Measurements from ENCODE around the gene SYNCRIP. TPM values are rescaled to one million over a fixed set of nuclear protein-coding genes. Genes with fewer than 3 reads are reported as not detected.
"Not testable (repeated sequence)": the region's sequence is repeated elsewhere in the genome, so short reads cannot be mapped to it uniquely, and the experiment has no call there.

The SYNCRIP gene
- total RNA-seq, 1 experiment from 2014 or later, result 221 TPM

DNA sequence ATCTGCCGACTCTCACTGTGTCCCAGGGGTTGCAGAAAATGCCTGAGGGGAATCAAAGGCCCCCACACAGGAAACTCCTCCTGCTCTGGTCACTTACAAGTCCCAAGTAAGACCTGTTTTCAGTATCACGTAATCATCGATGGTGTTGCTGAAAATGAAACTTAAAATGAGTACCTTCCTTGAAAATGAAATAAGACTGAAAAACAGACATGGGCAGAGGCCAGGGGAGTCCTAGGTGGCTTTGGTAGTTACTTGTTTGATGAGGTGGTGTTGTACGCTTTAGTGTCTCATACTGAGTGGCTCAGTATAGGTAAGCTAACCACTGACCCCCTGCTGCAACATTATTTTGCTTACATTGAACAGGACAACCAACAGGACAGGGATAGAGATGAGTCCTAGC is 43.0 kb upstream of the SYNCRIP start:
- no peak overlapping the region for H3K27ac ChIP-seq (ENCODE audit: low read depth, low read length, poor library complexity, severe bottlenecking)
- intact Hi-C loops (cut with micrococcal nuclease; ENCODE audit: unreplicated experiment), result no loop called here
- H3K9me3 ChIP-seq (ENCODE audit: low read depth, low read length, poor library complexity, severe bottlenecking), result no peaks in the 10 kb centered on the region
- H3K4me3 ChIP-seq (ENCODE audit: low read depth, low read length, poor library complexity, severe bottlenecking), result no peak overlapping the region
- H3K36me3 ChIP-seq (ENCODE audit: insufficient read depth, low read length, poor library complexity, severe bottlenecking), result no peaks in the 10 kb centered on the region
- POLR2A ChIA-PET (ENCODE audit: low non-redundant PET), result no interaction called here
- no peak for TF ChIP-seq EZH2 (IDR thresholded peaks at IDR 0.05; ENCODE audit: borderline replicate concordance, low read depth, low read length, poor library complexity, severe bottlenecking)
- TF ChIP-seq, protein P1, sequence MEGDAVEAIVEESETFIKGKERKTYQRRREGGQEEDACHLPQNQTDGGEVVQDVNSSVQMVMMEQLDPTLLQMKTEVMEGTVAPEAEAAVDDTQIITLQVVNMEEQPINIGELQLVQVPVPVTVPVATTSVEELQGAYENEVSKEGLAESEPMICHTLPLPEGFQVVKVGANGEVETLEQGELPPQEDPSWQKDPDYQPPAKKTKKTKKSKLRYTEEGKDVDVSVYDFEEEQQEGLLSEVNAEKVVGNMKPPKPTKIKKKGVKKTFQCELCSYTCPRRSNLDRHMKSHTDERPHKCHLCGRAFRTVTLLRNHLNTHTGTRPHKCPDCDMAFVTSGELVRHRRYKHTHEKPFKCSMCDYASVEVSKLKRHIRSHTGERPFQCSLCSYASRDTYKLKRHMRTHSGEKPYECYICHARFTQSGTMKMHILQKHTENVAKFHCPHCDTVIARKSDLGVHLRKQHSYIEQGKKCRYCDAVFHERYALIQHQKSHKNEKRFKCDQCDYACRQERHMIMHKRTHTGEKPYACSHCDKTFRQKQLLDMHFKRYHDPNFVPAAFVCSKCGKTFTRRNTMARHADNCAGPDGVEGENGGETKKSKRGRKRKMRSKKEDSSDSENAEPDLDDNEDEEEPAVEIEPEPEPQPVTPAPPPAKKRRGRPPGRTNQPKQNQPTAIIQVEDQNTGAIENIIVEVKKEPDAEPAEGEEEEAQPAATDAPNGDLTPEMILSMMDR (conservative IDR thresholded peaks at IDR 0.05; ENCODE audit: low read depth, low read length), result no peak
- CTCF ChIA-PET, result no interaction called here
- no peaks in the 10 kb centered on the region for H3K4me1 ChIP-seq (ENCODE audit: insufficient read depth, low read length, poor library complexity, severe bottlenecking)
- H3K27me3 ChIP-seq (replicated peaks; ENCODE audit: insufficient read depth, low read depth, low read length, poor library complexity), result no peaks in the 10 kb centered on the region
- BruUV-seq (replicated peaks), result no TSS peak
- DNase-seq (ENCODE audit: low spot score), result no peak

DNA sequence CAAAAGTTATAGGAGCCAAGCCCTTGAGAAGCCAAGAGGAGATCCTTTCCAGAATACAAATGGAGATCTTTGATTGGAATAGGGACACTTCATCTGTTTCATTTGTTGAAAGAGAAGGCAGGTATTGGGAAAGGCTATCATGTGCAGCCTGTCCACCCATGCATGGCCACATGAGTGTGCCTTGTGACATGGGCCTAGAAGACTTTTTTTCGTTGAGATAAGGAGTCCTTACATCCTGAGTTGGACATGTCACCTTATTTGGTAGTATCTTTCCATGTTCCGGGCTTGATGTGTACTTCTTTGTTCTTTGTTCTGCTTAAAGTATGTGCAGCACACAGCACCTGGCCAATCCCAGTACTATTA is 42.1 kb upstream of the SYNCRIP start:
- no peak for TF ChIP-seq EZH2 (IDR thresholded peaks at IDR 0.05; ENCODE audit: borderline replicate concordance, low read depth, low read length, poor library complexity, severe bottlenecking)
- TF ChIP-seq, protein P1 (conservative IDR thresholded peaks at IDR 0.05; ENCODE audit: low read depth, low read length), result no peak
- H3K36me3 ChIP-seq (ENCODE audit: insufficient read depth, low read length, poor library complexity, severe bottlenecking), result no peaks in the 10 kb centered on the region
- ChIA-PET CTCF (no interaction called here), POLR2A (ENCODE audit: low non-redundant PET) (no interaction called here)
- H3K27me3 ChIP-seq (replicated peaks; ENCODE audit: insufficient read depth, low read depth, low read length, poor library complexity), result no peaks in the 10 kb centered on the region
- H3K27ac ChIP-seq (ENCODE audit: low read depth, low read length, poor library complexity, severe bottlenecking), result no peak overlapping the region
- no peaks in the 10 kb centered on the region for H3K9me3 ChIP-seq (ENCODE audit: low read depth, low read length, poor library complexity, severe bottlenecking)
- no peak for DNase-seq (ENCODE audit: low spot score)
- BruUV-seq (replicated peaks), result no TSS peak
- no peak overlapping the region for H3K4me3 ChIP-seq (ENCODE audit: low read depth, low read length, poor library complexity, severe bottlenecking)
- H3K4me1 ChIP-seq (ENCODE audit: insufficient read depth, low read length, poor library complexity, severe bottlenecking), result no peaks in the 10 kb centered on the region
- intact Hi-C loops (cut with micrococcal nuclease; ENCODE audit: unreplicated experiment), result no loop called here

DNA sequence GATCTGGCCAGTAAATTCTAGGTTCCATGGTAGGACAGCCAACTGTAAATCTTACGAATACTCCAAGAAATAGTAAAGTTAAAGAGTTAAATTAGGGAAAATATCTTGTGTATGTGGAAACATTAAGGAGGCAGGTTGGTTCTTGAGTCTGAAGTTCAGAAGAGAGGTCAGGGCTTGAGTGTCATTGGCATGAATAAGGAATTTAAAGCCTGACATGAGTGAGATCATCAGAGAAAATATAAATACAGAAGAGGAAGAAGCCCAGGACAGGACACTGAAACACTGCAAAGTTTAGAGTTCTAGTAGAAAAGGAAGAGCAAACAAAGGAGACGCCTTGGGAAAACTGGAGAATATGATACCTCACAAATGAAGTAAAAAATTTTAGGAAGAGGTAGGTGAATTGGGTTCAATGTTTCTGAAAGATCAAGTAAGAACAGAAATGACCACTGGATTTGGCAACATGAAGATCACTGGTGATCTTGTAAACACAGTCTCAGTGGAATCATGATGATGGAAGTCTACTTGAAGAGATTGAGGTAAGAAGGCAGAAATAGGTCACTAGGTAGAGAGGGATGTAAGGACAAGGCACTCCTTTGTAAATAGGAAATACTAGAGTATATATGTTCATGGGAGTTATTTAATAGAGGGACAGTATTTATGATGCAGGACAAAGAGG is 41.6 kb upstream of the SYNCRIP start:
- H3K9me3 ChIP-seq (ENCODE audit: low read depth, low read length, poor library complexity, severe bottlenecking), result no peaks in the 10 kb centered on the region
- BruUV-seq (replicated peaks), result no TSS peak
- intact Hi-C loops (cut with micrococcal nuclease; ENCODE audit: unreplicated experiment), result no loop called here
- TF ChIP-seq, protein P1 (conservative IDR thresholded peaks at IDR 0.05; ENCODE audit: low read depth, low read length), result no peak
- no peak for TF ChIP-seq EZH2 (IDR thresholded peaks at IDR 0.05; ENCODE audit: borderline replicate concordance, low read depth, low read length, poor library complexity, severe bottlenecking)
- H3K4me1 ChIP-seq (ENCODE audit: insufficient read depth, low read length, poor library complexity, severe bottlenecking), result no peaks in the 10 kb centered on the region
- no peak for DNase-seq (ENCODE audit: low spot score)
- H3K36me3 ChIP-seq (ENCODE audit: insufficient read depth, low read length, poor library complexity, severe bottlenecking), result no peaks in the 10 kb centered on the region
- POLR2A ChIA-PET (ENCODE audit: low non-redundant PET), result no interaction called here
- no peaks in the 10 kb centered on the region for H3K27me3 ChIP-seq (replicated peaks; ENCODE audit: insufficient read depth, low read depth, low read length, poor library complexity)
- no peak overlapping the region for H3K4me3 ChIP-seq (ENCODE audit: low read depth, low read length, poor library complexity, severe bottlenecking)
- no peak overlapping the region for H3K27ac ChIP-seq (ENCODE audit: low read depth, low read length, poor library complexity, severe bottlenecking)
- CTCF ChIA-PET, result no interaction called here

DNA sequence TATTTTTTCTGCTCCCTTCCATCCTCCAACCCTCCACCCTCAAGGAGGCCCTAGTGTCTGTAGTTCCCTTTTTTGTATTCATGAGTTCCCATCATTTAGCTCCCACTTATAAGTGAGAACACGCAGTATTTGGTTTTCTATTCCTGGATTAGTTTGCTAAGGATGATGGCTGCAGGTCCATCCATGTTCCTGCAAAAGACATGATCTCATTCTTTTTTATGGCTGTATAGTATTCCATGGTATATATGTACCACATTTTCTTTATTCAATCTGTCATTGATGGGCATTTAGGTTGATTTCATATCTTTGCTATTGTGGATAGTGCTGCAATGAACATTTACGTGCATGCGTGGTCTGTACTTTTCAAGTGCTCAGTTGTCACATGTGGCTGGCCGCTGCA is 39.2 kb upstream of the SYNCRIP start:
- CTCF ChIA-PET; H3K4me1 ChIP-seq (ENCODE audit: insufficient read depth, low read length, poor library complexity, severe bottlenecking); H3K27ac ChIP-seq (ENCODE audit: low read depth, low read length, poor library complexity, severe bottlenecking); intact Hi-C loops (cut with micrococcal nuclease; ENCODE audit: unreplicated experiment); POLR2A ChIA-PET (ENCODE audit: low non-redundant PET); H3K9me3 ChIP-seq (ENCODE audit: low read depth, low read length, poor library complexity, severe bottlenecking); H3K36me3 ChIP-seq (ENCODE audit: insufficient read depth, low read length, poor library complexity, severe bottlenecking); DNase-seq (ENCODE audit: low spot score); BruUV-seq (replicated peaks); H3K27me3 ChIP-seq (replicated peaks; ENCODE audit: insufficient read depth, low read depth, low read length, poor library complexity); H3K4me3 ChIP-seq (ENCODE audit: low read depth, low read length, poor library complexity, severe bottlenecking): not testable (repeated sequence)
